Dendritic cell treated with granulocyte-macrophage colony-stimulating factor and Interleukin-4, amounts not matched to agents 40 ng/mL and 50 ng/mL, for 4 days (primary cell): ENCODE results near the gene AHCYL2.

Experiments used
- H3K27ac Mint-ChIP-seq: one replicate; pipeline ENCODE4 v1.8.0; 2022; ENCODE audit warnings: mild to moderate bottlenecking, mixed read lengths
- H3K27me3 Mint-ChIP-seq: one replicate; pipeline ENCODE4 v1.8.0; 2022; ENCODE audit warnings: mild to moderate bottlenecking, mixed read lengths
- H3K36me3 Mint-ChIP-seq: one replicate; pipeline ENCODE4 v1.8.0; 2022; ENCODE audit warnings: low read depth, mixed read lengths
- H3K4me1 Mint-ChIP-seq: one replicate; pipeline ENCODE4 v1.8.0; 2022; ENCODE audit warnings: low read depth, mixed read lengths
- H3K4me3 Mint-ChIP-seq: one replicate; pipeline ENCODE4 v1.8.0; 2022; ENCODE audit warnings: mild to moderate bottlenecking, moderate library complexity, mixed read lengths
- H3K9me3 Mint-ChIP-seq: one replicate; pipeline ENCODE4 v1.8.0; 2022; ENCODE audit warnings: mixed read lengths
- intact Hi-C: fragments of 100-400 bp; cut with micrococcal nuclease; formaldehyde crosslinking; loops from one replicate; pipeline ENCODE4 v1.15.0; 2022

The AHCYL2 gene

DNA sequence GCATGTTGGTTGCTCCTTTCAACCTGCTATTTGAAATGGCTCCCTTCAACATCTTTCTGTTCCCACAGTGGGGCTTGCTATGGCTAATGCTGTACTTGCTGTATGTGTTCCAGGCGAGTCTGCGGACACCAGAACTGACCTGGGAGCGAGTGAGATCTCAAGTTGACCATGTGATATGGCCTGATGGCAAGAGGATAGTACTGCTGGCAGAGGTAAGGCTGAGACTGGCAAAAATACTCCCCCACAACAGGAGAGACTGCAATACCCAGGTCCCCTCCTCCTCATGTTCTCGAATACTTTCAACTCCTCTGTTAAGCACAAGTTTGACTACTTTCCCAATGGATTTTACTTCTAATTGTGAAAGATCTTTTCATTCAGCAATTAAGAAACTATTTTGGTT, 197.9 kb downstream of the AHCYL2 start:
- H3K9me3 Mint-ChIP-seq: no peaks in the 10 kb centered on the region
- H3K27ac Mint-ChIP-seq: no peak overlapping the region
- peaks cover 61% of the 10 kb centered on the region for H3K36me3 Mint-ChIP-seq
- no peak overlapping the region for H3K4me3 Mint-ChIP-seq
- H3K4me1 Mint-ChIP-seq: peaks cover 11% of the 10 kb centered on the region
- no peaks in the 10 kb centered on the region for H3K27me3 Mint-ChIP-seq
- intact Hi-C loops: no loop called here

DNA sequence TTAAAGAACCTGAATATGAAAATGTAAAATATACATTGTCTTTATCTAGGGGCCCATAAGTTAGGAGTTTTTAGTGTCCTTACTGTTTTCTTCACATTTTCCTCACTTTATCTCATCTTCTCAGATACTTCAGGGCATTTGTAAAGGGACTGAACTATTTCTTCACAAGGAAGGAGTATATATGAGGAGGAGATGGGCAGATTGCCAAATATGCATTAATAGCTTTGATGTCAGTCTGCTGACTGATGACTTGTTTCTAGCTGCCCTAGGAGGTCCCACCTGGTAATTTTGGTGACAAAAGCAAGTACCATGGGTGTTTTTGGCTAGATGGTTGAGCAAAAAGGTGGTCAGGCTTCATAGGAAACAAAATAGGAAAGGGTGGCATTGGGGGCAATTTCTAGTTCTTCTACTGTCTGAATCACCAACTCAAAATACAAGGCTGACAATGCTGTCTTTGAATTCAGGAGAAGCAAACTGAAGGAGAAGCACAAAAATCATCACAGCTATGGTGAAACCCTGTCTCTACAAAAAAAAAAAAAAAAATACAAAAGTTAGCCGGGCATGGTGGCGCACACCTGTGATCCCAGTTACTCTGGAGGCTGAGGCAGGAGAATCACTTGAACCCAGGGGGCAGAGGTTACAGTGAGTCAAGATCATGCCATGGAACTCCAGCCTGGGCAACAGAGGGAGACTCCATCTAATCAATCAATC, 199.0 kb downstream of the AHCYL2 start:
- H3K9me3 Mint-ChIP-seq: no peaks in the 10 kb centered on the region
- H3K27ac Mint-ChIP-seq: no peak overlapping the region

DNA sequence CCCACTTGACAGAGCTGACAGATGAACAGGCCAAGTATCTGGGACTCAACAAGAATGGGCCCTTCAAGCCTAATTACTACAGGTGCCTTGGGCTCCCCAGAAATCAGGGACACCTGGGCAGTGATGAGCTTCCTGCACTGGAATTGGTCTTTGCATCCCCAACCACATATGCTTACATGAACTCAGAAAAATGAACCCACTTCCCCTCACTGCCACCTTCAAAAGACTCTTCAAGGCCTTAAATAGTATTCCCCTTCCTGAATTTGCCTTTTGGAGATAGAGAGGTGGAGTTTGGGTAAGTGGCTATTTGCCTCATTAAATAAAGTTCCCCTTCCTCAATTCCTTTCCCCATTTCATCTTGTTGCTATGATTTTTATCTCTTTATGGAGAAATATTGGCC, 201.7 kb downstream of the AHCYL2 start:
- intact Hi-C loops: no loop called here
- peaks cover 3% of the 10 kb centered on the region for H3K27me3 Mint-ChIP-seq
- no peak overlapping the region for H3K4me3 Mint-ChIP-seq
- H3K36me3 Mint-ChIP-seq: peaks cover 55% of the 10 kb centered on the region
- H3K4me1 Mint-ChIP-seq: peaks cover 17% of the 10 kb centered on the region
- H3K9me3 Mint-ChIP-seq: no peaks in the 10 kb centered on the region
- H3K27ac Mint-ChIP-seq: no peak overlapping the region

More for the DNA sequence above, 199.0 kb downstream of the AHCYL2 start:
- H3K36me3 Mint-ChIP-seq: peaks cover 58% of the 10 kb centered on the region
- H3K27me3 Mint-ChIP-seq: no peaks in the 10 kb centered on the region
- intact Hi-C loops: no loop called here
- H3K4me3 Mint-ChIP-seq: no peak overlapping the region
- H3K4me1 Mint-ChIP-seq: peaks cover 17% of the 10 kb centered on the region

DNA sequence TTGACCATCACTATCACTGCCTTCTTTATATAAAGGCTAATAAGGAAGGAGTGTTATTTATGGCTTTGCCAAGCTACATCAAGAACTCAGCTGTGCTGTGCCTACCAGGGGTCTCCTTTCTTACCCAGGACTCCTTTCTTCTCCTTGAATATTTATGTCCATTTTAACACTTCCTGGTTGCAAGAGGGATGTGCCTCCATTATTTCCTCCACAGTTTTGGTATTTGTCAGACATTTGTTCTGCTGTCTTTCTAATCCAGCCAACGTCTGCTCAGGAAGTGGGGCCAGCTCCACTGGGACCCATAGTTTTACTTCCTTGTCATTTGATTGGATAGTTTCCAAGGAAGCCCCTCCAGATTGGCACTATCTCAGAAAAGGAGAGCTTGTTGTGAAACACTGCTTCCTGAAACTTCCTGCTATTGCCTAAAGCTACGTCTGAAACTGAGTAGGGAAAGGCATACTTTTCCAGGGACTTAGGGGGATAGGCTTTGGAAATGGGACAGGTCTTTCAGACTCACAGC, 202.8 kb downstream of the AHCYL2 start:
- Mint-ChIP-seq H3K9me3 (no peaks in the 10 kb centered on the region), H3K36me3 (peaks cover 54% of the 10 kb centered on the region), H3K4me1 (peaks cover 17% of the 10 kb centered on the region), H3K27me3 (peaks cover 11% of the 10 kb centered on the region), H3K4me3 (no peak overlapping the region), H3K27ac (no peak overlapping the region)
- intact Hi-C loops: no loop called here

DNA sequence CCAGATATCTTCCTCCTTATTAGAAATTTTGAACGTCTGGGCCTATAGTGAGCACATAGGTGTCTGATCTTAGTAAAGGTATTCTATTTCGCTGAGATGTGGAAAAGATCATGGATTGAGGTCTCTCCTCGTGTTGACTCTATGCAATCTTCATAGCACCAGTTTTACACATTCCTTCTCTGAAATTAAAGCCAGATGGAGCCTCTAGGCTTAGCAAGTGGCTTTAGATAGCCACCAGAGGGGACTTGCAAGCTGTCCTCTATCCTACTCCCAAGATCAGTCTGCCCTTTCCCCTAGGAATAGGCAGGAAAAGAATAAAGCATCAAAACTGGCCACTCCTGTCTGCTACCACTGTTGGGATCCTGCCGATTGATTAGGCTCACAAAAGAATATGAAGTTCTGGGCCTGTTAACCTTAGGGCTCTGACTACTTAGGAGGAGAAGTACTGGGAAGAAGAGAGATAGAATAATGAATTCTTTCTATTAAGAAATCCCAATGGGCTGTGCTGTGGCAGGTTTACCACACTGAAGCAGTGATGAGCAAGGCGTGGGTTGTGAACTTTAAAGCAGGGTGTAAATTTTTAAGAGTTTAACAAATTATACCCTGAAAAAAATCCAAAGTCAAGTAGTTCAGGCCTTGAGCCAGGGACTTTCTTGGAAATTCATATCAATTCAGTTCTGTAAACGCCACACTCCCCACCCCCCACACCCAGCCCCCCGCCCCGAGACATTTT, 207.2 kb downstream of the AHCYL2 start:
- H3K4me1 Mint-ChIP-seq: peaks cover 32% of the 10 kb centered on the region
- H3K4me3 Mint-ChIP-seq: no peak overlapping the region
- H3K9me3 Mint-ChIP-seq: no peaks in the 10 kb centered on the region
- H3K27ac Mint-ChIP-seq: no peak overlapping the region
- intact Hi-C loops: no loop called here
- H3K27me3 Mint-ChIP-seq: peaks cover 46% of the 10 kb centered on the region
- peaks cover 13% of the 10 kb centered on the region for H3K36me3 Mint-ChIP-seq

DNA sequence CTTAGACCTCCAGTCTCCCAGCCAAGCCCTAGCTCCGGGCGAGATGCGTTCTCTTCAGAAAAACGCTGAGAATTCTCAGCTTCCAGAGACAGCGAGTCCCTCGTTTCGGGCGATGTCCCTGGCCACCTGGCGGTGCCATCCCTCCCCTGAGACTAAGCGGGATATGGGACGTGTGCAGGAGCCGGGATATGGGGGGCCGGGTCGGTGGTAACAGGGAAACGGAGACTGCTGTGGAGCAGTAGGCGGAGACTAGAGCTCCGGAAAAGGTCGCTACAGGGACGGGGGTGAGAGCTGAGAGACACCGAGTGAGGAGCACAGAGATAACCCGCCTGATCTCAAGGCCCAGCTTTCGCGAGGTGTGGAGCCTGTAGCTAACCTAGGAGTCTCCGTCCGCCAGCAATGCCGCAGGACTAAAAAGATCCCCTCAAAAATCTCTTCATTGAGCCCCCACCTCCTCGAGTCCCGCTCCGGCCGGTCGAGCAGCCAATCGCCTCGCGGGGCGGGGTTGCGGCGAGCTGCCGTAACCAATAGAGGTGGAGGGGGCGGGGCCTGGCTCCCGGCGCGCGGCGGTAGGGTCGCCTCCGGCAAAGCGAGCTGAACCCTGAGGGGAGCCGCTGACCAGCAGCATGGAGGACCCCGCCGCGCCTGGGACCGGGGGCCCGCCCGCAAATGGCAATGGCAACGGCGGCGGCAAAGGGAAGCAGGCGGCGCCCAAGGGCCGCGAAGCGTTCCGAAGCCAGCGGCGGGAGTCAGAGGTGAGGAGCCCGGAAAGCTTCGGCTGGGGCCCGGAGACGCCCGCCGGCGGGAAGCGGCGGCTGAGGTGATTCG, 209.2 kb downstream of the AHCYL2 start, which contains the start of gene STRIP2:
Gene STRIP2 (plus strand): TSS at position 586 of the 828 bp plus-strand sequence. CDS start 41 bp downstream, at position 627.
- Mint-ChIP-seq H3K27me3 (peaks cover 47% of the 10 kb centered on the region), H3K27ac (no peak within 1 kb of the TSS), H3K4me1 (peaks cover 28% of the 10 kb centered on the region), H3K36me3 (peaks cover 5% of the 10 kb centered on the region), H3K9me3 (no peaks in the 10 kb centered on the region), H3K4me3 (peak within 1 kb of the TSS; percentile 94)
- intact Hi-C loops: no loop called here

DNA sequence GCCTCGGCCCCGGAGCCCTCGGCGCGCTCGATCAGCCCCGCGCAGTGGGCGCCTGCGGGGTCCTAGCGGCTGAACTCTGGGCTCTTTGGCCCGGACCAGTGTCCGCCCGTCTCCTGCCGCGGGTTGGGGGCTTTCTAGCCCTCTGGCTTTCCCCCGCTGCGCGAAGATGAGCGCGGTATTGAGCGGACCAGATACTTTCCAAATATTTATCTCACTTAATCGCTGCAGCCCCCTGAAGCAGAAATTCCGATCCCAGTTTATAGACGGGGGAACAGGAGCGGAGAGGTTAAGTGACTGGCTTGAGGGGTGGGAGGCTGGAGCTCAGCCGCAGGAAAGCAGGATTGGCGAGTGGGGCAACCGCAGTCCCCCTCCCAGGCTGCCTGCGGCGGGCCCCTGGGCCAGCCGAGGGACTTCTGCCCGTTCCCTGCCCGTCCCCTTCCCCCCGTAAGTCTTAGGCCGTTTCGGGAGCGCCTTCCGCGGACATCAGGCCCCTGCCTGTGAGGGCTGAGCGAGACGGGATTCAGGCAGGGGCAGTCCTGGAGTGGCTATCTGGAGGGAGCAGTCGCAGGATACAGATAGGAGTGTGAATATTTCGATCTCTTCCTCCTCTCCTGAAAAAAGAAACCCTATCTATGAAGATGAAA, 210.0 kb downstream of the AHCYL2 start:
- intact Hi-C loops: no loop called here
- Mint-ChIP-seq H3K27ac (no peak overlapping the region), H3K4me3 (peak overlapping the region; percentile 94), H3K9me3 (no peaks in the 10 kb centered on the region), H3K36me3 (no peaks in the 10 kb centered on the region), H3K4me1 (peaks cover 31% of the 10 kb centered on the region), H3K27me3 (peaks cover 47% of the 10 kb centered on the region)

DNA sequence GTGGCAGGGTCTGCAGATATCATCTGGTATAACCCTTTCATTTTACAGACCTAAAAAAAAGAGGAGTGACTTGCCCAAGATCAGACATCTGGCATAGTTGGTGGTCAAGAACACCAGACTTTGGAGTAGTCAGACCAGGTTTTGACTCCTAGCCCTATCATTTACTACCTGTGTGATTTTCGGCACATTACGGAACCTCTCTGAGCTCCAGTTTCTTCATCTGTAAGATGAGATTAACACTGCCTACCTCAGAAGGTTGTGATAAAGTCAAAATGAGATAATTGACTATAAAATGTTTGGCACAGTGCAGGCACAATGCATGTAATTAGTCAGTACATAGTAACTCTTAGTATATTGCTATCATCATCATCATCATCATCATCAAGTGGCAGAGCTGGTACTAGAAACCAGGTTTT, 210.6 kb downstream of the AHCYL2 start:
- no peak overlapping the region for H3K27ac Mint-ChIP-seq
- H3K9me3 Mint-ChIP-seq: no peaks in the 10 kb centered on the region
- peaks cover 50% of the 10 kb centered on the region for H3K27me3 Mint-ChIP-seq
- no peaks in the 10 kb centered on the region for H3K36me3 Mint-ChIP-seq
- intact Hi-C loops: no loop called here
- peaks cover 37% of the 10 kb centered on the region for H3K4me1 Mint-ChIP-seq
- H3K4me3 Mint-ChIP-seq: peak overlapping the region; percentile 94

DNA sequence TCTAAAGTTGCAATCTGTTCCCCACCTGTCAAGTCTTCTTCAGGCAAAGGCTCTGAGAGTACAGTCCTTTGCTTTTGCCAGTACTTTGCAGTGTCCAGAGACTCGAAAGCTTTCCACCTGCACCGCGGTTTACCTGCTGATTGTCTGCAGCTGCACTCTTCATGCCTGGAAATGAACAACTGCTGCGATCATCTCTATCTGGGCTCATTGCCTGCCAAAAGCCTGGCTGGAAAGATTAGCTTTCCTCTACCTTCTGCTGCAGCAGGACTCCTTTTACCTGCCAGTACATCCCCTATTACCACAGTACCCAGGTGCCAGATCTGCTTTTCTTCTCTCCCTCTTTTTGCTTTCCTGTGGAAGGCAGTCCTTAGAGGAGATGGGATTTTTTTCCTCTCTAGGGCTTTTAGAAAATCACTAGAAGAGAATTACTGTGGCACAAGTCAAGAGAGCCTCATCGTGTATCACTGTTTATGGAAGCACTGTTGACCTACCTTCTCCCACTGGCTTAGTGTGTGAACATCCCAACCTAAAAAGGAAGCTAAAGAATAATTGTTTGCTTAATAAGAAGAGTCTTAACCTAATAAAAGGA, 211.6 kb downstream of the AHCYL2 start:
- Mint-ChIP-seq H3K27me3 (peaks cover 48% of the 10 kb centered on the region), H3K36me3 (no peaks in the 10 kb centered on the region), H3K27ac (no peak overlapping the region), H3K4me1 (peaks cover 38% of the 10 kb centered on the region), H3K9me3 (no peaks in the 10 kb centered on the region), H3K4me3 (no peak overlapping the region)
- intact Hi-C loops: no loop called here

DNA sequence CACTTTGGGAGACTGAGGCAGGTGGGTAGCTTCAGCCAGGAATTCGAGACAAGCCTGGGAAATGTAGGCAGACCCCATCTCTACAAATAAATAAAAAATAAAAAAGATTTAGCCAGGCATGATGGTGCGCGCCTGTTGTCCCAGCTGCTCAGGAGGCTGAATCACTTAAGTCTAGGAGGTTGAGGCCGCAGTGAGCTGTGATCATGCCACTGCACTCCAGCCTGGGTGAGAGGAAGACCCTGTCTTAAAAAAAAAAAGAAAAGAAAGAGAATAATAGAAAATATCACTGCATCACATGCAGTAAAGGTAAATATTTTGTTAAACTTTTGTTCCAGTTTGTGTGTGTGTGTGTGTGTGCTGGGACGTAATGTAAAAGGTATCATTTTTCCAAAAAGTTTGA, 212.4 kb downstream of the AHCYL2 start:
- peaks cover 38% of the 10 kb centered on the region for H3K4me1 Mint-ChIP-seq
- no peak overlapping the region for H3K4me3 Mint-ChIP-seq
- no peaks in the 10 kb centered on the region for H3K9me3 Mint-ChIP-seq
- H3K27me3 Mint-ChIP-seq: peaks cover 42% of the 10 kb centered on the region
- intact Hi-C loops: no loop called here
- H3K27ac Mint-ChIP-seq: no peak overlapping the region
- H3K36me3 Mint-ChIP-seq: no peaks in the 10 kb centered on the region

DNA sequence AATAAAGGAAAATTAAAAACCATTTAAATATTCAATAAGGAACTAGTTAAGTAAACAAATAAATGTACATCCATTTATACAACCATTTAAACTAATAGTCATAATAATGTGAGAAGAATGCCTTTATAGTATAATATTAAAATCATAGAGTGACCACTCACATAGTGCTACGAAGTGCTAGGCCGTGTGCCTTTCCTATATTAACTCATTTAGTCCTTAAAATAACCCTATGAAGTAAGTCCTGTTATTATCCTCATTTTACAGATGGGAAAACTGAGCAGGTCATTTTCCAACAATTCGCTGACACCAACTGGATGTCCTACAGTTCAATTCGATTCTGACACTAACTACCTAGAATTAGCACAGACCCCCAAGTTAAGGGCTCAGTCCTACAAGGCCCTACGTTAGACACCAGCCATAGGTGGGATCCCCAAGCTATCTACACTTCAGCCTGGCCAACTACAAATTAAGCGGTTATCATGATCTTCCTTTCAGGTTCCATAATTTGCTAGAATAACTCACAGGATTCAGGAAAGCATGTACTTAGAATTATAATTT, 213.5 kb downstream of the AHCYL2 start:
- peaks cover 31% of the 10 kb centered on the region for H3K4me1 Mint-ChIP-seq

DNA sequence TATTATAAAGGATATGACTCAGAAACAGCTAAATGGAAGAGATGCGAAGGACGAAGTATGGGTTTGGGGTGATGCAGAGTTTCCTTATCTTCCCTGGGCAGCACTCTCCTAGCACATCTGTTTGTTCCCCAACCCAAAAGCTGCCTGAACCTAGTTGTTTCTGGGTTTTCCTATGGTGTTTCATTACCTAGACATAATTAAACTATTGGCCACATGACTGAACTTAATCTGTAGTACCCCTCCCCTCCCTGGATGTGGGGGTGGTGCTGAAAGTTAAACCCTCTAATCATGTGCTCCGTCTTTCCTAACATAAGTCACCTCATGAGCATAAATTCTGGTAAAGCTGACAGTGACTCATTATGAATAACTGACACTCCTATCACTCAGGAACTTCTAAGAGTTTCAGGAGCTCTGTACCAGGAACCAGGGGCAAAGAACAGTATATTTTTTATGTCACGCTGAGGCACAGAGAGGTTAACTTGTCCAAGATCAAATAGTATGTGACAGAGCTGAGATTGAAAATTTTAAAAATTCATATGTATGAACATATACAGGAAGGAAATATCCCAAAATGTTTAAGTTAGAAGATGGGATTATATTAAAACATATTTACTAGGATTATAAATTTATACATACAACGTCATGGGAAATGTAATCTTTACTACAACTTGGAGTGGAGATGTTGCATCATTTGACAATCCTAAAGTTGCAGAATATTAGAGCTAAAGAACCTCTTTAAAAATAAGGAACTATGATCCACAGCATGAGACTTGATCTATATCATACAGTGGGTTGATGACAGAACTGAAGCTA, 214.2 kb downstream of the AHCYL2 start:
- H3K36me3 Mint-ChIP-seq: no peaks in the 10 kb centered on the region
- H3K9me3 Mint-ChIP-seq: no peaks in the 10 kb centered on the region
- intact Hi-C loops: no loop called here
- no peak overlapping the region for H3K27ac Mint-ChIP-seq
- peaks cover 25% of the 10 kb centered on the region for H3K4me1 Mint-ChIP-seq
- H3K4me3 Mint-ChIP-seq: no peak overlapping the region
- H3K27me3 Mint-ChIP-seq: peaks cover 27% of the 10 kb centered on the region

More for the DNA sequence above, 213.5 kb downstream of the AHCYL2 start:
- H3K36me3 Mint-ChIP-seq: no peaks in the 10 kb centered on the region
- intact Hi-C loops: no loop called here
- H3K4me3 Mint-ChIP-seq: no peak overlapping the region
- H3K9me3 Mint-ChIP-seq: no peaks in the 10 kb centered on the region
- peaks cover 32% of the 10 kb centered on the region for H3K27me3 Mint-ChIP-seq
- no peak overlapping the region for H3K27ac Mint-ChIP-seq
